ENCODE measurements around the gene TMEM51.

The TMEM51 gene

GRCh38 chr1:15246960-15247614 is 93.5 kb downstream of the TMEM51 start, which contains the start of gene FHAD1:
TSS of gene FHAD1 (plus strand) at chr1:15247223. CDS start at chr1:15251785, 4,562 bp downstream.
- DNase-seq (ENCODE audit: low read depth), result no peak

- DNase-seq (ENCODE audit: low read depth), result no peak
Measured at GRCh38 chr1:15248216-15248615, 94.7 kb downstream of the TMEM51 start.

GRCh38 chr1:15249081-15249480 is 95.5 kb downstream of the TMEM51 start:
- DNase-seq (ENCODE audit: low read depth), result no peak

GRCh38 chr1:15251857-15252835 is 98.6 kb downstream of the TMEM51 start:
- no peak for DNase-seq (ENCODE audit: low read depth)

- no peak for DNase-seq (ENCODE audit: low read depth)
Measured at GRCh38 chr1:15254559-15254958, 101.0 kb downstream of the TMEM51 start.

- no peak for DNase-seq (ENCODE audit: low read depth)
Measured at GRCh38 chr1:15255582-15256149, 102.1 kb downstream of the TMEM51 start.

- no peak for DNase-seq (ENCODE audit: low read depth)
Measured at GRCh38 chr1:15256584-15256983, 103.0 kb downstream of the TMEM51 start.

- no peak for DNase-seq (ENCODE audit: low read depth)
Measured at GRCh38 chr1:15257309-15257708, 103.8 kb downstream of the TMEM51 start.

- no peak for DNase-seq (ENCODE audit: low read depth)
Measured at GRCh38 chr1:15258833-15259621, 105.5 kb downstream of the TMEM51 start.

GRCh38 chr1:15259622-15260007 is 106.1 kb downstream of the TMEM51 start:
- DNase-seq (ENCODE audit: low read depth), result no peak

- no peak for DNase-seq (ENCODE audit: low read depth)
Measured at GRCh38 chr1:15260418-15261154, 107.0 kb downstream of the TMEM51 start.

GRCh38 chr1:15261155-15262002 is 107.8 kb downstream of the TMEM51 start:
- DNase-seq (ENCODE audit: low read depth), result no peak

GRCh38 chr1:15262003-15262377 is 108.4 kb downstream of the TMEM51 start:
- DNase-seq (ENCODE audit: low read depth), result no peak

GRCh38 chr1:15262706-15263105 is 109.2 kb downstream of the TMEM51 start:
- no peak for DNase-seq (ENCODE audit: low read depth)

- DNase-seq (ENCODE audit: low read depth), result no peak
Measured at GRCh38 chr1:15264769-15265168, 111.2 kb downstream of the TMEM51 start.
